HG03469 (cell line): ENCODE results near the gene ANKRD66.

Experiments used
- ATAC-seq: cut with Tn5 transposase; IDR thresholded peaks from one replicate; pipeline ENCODE4 v1.9.1; 2021; ENCODE audit warnings: mild to moderate bottlenecking, moderate library complexity, moderate number of reproducible peaks; ENCODE audit not compliant: unreplicated experiment

ANKRD66 gene

GRCh38 chr6:46789434-46790354, 43.0 kb downstream of the ANKRD66 start:
- no peak for ATAC-seq

- ATAC-seq, result no peak
These were observed 43.7 kb downstream of the ANKRD66 start for GRCh38 chr6:46790355-46790874.

GRCh38 chr6:46792635-46793034, 45.9 kb downstream of the ANKRD66 start:
- no peak for ATAC-seq

GRCh38 chr6:46793138-46793537, 46.4 kb downstream of the ANKRD66 start, which contains the start of gene MEP1A:
MEP1A (plus strand) TSS chr6:46793389; CDS start chr6:46793399, 10 bp downstream.
- ATAC-seq, result no peak

GRCh38 chr6:46794068-46794467, 47.3 kb downstream of the ANKRD66 start:
- no peak for ATAC-seq

- ATAC-seq, result no peak
These were observed 49.1 kb downstream of the ANKRD66 start for GRCh38 chr6:46795816-46796215.

- no peak for ATAC-seq
These were observed 50.3 kb downstream of the ANKRD66 start for GRCh38 chr6:46796848-46797580.

GRCh38 chr6:46799657-46800056, 52.9 kb downstream of the ANKRD66 start:
- ATAC-seq, result no peak

GRCh38 chr6:46808806-46809205, 62.1 kb downstream of the ANKRD66 start:
- no peak for ATAC-seq
